Vagina (tissue), 2 donors: ENCODE results near the gene CNST.

ENCODE experiments used
- POLR2A ChIP-seq, 2 donors: fragments of 450-650 bp; IDR thresholded peaks; one replicate each; pipeline ENCODE4 v1.6.1; 2017; ENCODE audit warnings: antibody characterized with exemption in 2 of 2, mild to moderate bottlenecking in 2 of 2, moderate library complexity in 2 of 2
- POLR2AphosphoS5 ChIP-seq, 2 donors: sonication (generic); formaldehyde crosslinking; IDR thresholded peaks; one replicate each; pipeline ENCODE4 v1.9.0; 2017; ENCODE audit warnings: antibody characterized with exemption in 2 of 2, mild to moderate bottlenecking in 2 of 2, low read depth in 1 of 2; ENCODE audit not compliant: insufficient read depth in 1 of 2
- TF ChIP-seq, protein P1 (sequence below), 3 experiments: fragments of 450-650 bp in 2 of 3; fragments of 200-600 bp in 1 of 3; sonication (generic) in 1 of 3; IDR thresholded peaks; one replicate each; pipeline ENCODE4 v1.5.1; 2017 to 2019; ENCODE audit warnings: antibody characterized with exemption in 3 of 3, mild to moderate bottlenecking in 2 of 3, moderate library complexity in 2 of 3

DNA sequence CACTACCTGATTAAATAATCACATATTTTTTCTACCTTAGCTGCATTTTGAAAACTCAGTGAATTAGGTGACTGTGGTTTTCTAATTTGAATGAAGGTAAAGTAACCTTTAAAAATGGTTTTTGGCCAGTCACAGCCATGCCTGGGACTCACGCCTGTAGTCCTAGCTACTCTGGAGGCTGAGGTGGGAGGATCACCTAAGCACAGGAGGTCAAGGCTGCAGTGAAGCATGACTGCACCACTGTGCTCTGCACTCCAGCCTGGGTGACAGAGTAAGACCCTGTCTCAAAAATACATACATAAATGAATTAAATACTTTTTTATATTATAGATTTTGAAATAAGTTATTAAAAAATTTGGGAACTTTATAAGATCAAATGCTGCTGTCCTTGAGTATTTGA is 5.7 kb downstream of the CNST start:
- TF ChIP-seq POLR2AphosphoS5 (IDR thresholded peaks at IDR 0.05; ENCODE audit: insufficient read depth in 1 of 2, low read depth in 1 of 2) (no peak), POLR2A (IDR thresholded peaks at IDR 0.05) (no peak)
- TF ChIP-seq, protein P1, sequence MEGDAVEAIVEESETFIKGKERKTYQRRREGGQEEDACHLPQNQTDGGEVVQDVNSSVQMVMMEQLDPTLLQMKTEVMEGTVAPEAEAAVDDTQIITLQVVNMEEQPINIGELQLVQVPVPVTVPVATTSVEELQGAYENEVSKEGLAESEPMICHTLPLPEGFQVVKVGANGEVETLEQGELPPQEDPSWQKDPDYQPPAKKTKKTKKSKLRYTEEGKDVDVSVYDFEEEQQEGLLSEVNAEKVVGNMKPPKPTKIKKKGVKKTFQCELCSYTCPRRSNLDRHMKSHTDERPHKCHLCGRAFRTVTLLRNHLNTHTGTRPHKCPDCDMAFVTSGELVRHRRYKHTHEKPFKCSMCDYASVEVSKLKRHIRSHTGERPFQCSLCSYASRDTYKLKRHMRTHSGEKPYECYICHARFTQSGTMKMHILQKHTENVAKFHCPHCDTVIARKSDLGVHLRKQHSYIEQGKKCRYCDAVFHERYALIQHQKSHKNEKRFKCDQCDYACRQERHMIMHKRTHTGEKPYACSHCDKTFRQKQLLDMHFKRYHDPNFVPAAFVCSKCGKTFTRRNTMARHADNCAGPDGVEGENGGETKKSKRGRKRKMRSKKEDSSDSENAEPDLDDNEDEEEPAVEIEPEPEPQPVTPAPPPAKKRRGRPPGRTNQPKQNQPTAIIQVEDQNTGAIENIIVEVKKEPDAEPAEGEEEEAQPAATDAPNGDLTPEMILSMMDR (IDR thresholded peaks at IDR 0.05) = no peak
